LNCAP (cell line): ENCODE measurements around the gene DTNA.
A peak's percentile ranks its signal among the peaks of the same experiment; 100 is the strongest.

Source experiments
- TF ChIP-seq, protein P1 (sequence below): fragments of 450-650 bp; IDR thresholded peaks from 2 replicates; pipeline ENCODE4 v1.5.1; 2017; ENCODE audit warnings: mild to moderate bottlenecking

The DTNA gene

DNA sequence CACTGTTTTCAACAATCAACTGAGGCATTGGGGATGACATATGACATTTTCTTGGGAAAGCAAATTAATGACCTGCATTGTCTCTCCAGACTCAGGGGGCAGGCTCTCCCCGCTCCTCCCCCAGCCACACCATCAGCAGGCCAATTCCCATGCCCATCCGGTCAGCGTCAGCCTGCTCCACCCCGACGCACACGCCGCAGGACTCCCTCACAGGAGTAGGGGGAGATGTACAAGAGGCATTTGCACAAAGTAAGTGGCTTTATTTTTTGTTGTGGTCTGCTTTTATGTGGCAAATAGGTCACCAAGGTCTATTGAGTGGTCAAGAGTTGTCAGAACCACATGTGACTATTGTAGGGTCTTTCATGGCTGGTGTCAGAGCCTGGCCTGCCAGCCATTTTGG lies 165.1 kb downstream of the DTNA start:
- TF ChIP-seq, protein P1, sequence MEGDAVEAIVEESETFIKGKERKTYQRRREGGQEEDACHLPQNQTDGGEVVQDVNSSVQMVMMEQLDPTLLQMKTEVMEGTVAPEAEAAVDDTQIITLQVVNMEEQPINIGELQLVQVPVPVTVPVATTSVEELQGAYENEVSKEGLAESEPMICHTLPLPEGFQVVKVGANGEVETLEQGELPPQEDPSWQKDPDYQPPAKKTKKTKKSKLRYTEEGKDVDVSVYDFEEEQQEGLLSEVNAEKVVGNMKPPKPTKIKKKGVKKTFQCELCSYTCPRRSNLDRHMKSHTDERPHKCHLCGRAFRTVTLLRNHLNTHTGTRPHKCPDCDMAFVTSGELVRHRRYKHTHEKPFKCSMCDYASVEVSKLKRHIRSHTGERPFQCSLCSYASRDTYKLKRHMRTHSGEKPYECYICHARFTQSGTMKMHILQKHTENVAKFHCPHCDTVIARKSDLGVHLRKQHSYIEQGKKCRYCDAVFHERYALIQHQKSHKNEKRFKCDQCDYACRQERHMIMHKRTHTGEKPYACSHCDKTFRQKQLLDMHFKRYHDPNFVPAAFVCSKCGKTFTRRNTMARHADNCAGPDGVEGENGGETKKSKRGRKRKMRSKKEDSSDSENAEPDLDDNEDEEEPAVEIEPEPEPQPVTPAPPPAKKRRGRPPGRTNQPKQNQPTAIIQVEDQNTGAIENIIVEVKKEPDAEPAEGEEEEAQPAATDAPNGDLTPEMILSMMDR: no peak

DNA sequence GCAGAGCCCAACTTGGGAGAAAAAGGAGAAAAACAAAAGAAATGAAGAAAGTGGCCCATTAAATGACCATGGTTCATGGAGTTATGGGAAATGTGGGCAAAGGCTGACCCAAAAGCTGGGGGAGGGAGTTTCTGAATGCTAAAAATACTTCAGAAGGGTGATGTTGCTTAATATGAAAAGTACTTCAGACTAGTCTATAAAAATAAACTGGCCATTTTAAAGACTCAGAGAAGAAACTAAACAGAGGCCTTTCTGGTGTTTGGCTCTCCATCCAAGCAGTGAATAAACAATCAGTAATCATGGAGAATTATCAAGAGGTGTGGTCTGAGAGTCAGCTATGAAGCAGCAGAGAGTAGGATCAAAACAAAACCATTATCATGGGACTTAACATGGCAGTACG lies 170.3 kb downstream of the DTNA start:
- TF ChIP-seq, protein P1: no peak

DNA sequence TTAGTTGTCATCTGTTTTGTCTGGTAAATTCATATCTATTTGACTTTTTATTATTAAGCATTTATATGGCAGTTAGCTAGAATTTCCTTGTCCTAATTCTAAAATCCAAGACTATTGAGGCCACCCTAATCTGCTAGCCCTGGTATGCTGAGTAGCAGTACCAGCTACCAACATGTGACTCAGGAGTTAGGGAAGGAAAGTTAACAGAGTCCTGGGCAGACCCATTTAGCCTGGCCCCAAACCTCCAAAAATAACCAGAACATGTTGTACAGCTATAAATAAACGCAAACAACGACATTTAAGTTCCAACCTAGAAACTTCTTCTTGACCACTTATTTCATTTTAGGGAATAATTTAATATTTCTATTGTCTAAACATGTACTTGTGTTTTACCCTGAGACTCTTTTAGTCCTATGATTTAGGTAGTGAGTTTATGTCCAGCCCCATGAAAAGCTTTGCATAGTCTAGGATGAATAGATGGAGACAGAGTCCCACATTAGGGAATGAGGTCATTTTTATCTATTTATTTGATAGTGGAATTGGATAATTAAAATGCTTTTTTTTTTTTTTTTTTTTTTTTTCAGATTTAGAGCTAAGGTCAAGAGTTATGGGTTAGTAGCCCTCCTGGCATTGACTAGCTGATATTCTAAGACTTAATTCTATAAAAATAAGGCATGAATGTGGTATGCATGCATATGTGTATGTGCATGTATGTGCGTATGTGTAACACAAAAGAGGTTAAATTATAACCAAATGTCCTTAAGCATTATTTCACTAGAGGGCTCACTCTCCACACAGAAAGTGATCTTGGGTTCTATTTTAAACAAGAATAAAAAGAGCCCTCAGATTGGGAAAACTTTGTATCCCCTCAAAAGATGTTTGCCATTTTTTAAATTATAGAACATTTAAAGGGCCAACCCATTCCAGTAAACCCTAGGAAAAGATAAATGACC lies 171.1 kb downstream of the DTNA start:
- TF ChIP-seq, protein P1: peak; percentile 43; the same call in 1 of the 2 replicates

DNA sequence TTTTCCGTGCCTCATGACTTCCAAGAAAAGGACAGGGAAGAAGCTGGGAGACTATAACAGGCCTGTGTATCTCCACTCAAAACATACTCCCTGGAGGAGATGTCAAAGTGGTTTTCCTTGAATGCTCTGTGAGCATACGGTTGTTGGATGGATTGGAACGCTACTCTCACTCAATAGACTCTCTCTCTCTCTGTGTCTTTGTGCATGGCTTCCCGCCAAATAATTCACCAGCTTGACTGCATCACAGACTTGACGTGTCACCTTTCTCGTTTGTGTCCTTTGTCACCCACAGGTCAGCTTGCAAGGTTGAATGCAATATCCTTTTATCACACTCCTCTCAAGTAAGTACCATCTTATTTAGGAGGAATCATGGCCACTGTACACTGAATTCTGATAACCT lies 174.3 kb downstream of the DTNA start:
- TF ChIP-seq, protein P1: no peak

DNA sequence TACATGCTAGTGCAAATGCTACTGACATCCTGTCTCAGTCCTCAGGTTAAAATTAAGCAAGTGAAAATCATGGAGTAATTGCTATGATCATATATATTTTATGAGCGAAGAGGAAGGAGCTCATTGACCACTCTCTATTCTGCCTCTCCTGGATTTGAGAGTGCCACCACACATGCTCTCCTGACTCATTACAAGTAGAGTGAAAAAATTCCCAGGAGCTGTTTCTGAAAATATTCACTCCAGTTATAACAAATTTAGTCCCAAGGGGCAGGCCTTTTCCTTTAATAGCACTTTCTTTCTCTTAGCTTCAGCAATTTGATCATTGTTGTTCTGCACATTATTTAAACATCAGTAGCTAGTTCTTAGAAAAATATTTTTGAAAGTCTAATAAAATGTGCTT lies 176.1 kb downstream of the DTNA start:
- TF ChIP-seq, protein P1: no peak

DNA sequence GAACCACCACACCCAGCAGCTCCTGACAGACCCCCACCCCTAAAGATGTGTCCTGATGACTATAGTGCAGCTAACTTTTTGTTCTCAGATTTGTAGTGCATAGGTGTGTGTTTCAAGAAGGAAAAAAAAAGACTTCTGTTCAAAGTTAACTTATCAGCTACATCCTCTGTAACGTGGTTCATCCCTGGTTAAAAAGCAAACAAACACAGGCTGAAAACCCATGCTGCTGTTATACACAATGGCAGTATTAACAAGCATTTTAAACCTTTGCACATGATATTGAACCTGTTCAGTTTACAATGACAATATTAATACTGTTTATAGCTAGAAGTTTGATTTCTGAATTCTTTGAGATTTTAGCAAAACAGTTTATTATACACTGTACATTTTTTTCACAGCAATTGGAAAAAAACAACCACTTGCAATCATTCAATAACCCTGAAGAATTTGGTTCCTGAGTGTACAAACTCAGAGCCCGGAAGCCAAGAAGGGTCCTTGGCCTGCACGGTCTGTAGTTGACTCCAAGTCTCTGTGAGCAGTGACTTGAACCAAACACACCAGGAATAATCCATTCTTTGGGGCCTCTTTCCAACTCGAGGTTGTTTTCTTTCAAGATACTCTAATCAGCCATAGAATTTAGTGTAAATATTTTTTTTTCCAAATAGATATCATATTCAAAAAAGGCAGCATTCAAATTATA lies 177.9 kb downstream of the DTNA start:
- TF ChIP-seq, protein P1: no peak

DNA sequence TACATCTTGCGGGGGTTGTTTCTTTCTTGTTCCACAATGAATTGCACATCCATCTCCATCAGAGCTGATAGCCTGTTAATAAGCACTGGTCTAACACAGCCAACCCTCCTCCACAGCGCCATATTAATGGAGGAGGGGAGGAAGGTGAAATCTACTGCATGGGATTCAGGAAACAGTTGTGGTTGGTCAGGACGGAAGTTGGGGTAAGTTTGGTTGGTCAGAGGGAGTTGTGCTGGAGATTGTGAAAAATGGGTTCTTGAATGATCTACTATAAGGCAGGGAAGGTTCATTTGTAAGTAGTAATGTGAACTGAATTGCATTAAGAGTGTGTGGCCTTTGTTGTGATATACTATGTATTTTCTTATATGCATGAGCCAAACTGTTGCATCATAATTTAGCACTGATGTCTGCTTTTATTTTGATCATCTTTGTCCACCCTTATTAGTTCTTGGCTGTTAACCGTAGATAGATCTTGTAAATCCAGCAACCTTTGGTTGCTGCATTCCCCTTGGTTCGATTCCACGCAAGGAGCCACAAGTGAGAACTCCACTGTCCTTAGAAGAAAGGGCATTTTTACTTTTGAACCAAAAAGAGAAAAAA lies 180.5 kb downstream of the DTNA start:
- TF ChIP-seq, protein P1: no peak
